GM19455 (cell line): ENCODE measurements around the gene GRID1.
"Not testable (repeated sequence)": the region's sequence is repeated elsewhere in the genome, so short reads cannot be mapped to it uniquely, and the experiment has no call there.

Source experiments
- ATAC-seq: cut with Tn5 transposase; IDR thresholded peaks from one replicate; pipeline ENCODE4 v1.9.1; 2021; ENCODE audit not compliant: unreplicated experiment

The GRID1 gene

GRCh38 chr10:86051586-86051985 lies 315.0 kb downstream of the GRID1 start:
- no peak for ATAC-seq

DNA sequence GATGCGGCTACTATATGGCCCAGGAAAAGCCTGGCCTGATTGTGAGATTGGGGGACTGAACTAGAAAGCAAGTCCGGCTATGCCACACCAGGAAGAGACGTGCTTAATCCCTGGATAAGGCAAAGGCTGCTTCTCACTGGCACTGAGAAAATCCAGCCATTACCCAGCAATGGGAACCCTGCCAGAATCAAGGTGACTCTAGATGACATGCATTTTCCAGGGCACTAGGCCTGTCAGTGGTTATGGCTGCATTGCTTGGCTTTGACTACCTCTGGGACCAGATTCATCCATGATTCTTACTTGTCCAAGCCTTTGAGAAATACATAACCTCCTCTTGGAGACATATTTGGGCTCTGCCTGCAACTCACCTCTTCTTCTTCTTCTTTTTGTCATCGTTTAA lies 317.2 kb downstream of the GRID1 start:
- no peak for ATAC-seq

DNA sequence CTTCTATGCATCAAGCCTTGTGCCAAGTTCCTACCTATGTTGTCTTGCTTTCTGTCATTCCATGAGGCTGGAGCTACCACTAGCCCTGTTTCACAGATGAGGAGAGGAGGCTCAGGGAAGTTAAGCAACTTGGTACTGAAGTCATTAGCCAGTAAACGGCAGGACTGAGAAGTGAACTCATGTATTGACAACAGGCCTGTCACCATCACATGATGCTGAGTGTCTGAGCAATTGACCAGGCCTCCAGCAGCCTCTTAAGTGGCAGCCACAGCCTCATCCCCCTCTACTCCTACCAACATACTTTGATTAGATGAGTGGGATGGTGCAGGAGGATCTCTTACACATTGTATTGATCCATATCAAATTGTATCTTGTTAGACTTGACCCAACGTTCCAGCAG lies 317.6 kb downstream of the GRID1 start:
- ATAC-seq = no peak

DNA sequence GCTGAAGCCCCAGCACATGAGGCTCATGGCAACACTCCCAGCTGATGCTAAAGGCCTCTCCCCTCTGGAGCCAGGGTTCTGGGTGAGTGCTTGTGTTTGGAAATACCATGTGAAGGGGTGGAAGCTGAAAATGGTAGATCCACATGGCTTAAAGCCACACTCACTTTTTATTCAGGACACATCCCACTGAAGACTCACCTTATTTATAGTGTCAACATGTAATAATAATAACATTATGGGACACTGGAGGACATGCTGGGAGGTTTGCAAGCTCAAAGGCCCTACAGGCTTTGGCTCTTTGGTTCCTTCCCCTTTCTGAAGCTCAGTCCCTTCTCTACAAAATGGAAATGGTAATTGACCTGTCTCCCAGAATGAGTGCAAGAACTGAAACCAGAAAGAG lies 318.0 kb downstream of the GRID1 start:
- no peak for ATAC-seq

DNA sequence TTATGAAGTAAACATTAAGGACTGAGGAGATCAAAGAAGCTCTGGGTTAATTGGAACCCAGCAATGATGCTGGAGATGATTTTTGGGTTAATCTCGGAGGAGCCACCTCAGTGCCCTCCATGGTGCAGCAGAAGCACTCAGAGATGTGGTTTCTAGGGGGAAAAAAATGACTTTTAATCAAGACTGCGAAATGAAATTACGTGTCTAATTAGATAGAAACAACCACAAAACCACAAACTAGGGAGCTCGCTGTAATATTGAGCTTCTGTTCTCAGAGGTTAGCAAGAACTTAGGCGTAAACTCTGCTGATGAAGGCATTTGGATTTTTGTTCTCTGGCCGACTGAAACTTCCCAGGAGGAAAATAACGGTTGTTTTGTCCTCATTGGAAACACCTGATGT lies 319.0 kb downstream of the GRID1 start:
- no peak for ATAC-seq

GRCh38 chr10:86046845-86047460 lies 319.6 kb downstream of the GRID1 start:
- no peak for ATAC-seq

GRCh38 chr10:86045896-86046295 lies 320.7 kb downstream of the GRID1 start:
- ATAC-seq = no peak

GRCh38 chr10:86044029-86044428 lies 322.6 kb downstream of the GRID1 start:
- no peak for ATAC-seq

- ATAC-seq = no peak
These were observed 323.4 kb downstream of the GRID1 start for GRCh38 chr10:86043236-86043635.

GRCh38 chr10:86042161-86042560 lies 324.4 kb downstream of the GRID1 start:
- ATAC-seq = no peak

- no peak for ATAC-seq
These were observed 325.5 kb downstream of the GRID1 start for GRCh38 chr10:86041116-86041515.

DNA sequence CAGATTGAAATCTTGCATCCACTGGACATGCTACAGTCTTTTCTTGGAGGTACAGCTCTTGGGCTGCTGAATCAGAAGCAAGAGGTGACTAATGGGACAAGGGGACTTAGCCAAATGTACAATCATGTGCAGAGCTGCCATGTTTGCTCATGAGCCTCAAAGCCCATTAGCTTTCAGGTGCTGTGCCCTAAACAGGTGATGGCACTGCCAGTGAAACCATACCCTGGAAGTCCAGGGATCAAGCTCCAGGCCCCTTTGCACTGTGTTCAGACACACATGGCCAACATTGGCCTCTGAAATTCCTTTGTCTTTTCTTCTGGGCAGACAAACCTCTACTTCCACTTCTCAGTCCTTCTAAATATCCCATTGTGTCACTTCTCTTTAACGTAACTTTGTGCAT lies 328.2 kb downstream of the GRID1 start:
- ATAC-seq = no peak

GRCh38 chr10:86037096-86037495 lies 329.5 kb downstream of the GRID1 start:
- no peak for ATAC-seq

GRCh38 chr10:86036544-86036831 lies 330.1 kb downstream of the GRID1 start:
- ATAC-seq = no peak

GRCh38 chr10:86035791-86036543 lies 330.6 kb downstream of the GRID1 start:
- ATAC-seq = no peak

DNA sequence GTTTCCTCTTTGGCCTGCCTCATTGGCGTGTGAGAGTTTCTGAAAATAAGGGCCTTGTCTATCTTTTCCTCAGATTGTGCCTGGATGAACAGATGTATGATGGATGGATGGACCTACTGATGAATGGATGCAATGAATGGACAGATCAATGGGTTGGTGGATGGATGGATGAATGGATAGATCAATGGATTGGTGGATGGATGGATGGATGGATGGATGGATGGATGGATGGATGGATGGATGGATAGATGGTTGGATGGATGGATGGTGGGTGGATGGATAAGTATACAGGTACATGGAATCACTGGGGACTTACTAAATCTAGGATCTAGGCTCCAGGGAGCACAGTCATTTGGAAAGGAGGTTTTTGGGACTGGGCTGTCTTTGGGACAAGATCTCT lies 331.9 kb downstream of the GRID1 start:
- ATAC-seq = no peak

- no peak for ATAC-seq
These were observed 333.0 kb downstream of the GRID1 start for GRCh38 chr10:86033581-86033980.

GRCh38 chr10:86032087-86032486 lies 334.5 kb downstream of the GRID1 start:
- ATAC-seq = not testable (repeated sequence)

- ATAC-seq = no peak
These were observed 336.3 kb downstream of the GRID1 start for GRCh38 chr10:86030312-86030711.

- no peak for ATAC-seq
These were observed 339.2 kb downstream of the GRID1 start for GRCh38 chr10:86027346-86027745.

DNA sequence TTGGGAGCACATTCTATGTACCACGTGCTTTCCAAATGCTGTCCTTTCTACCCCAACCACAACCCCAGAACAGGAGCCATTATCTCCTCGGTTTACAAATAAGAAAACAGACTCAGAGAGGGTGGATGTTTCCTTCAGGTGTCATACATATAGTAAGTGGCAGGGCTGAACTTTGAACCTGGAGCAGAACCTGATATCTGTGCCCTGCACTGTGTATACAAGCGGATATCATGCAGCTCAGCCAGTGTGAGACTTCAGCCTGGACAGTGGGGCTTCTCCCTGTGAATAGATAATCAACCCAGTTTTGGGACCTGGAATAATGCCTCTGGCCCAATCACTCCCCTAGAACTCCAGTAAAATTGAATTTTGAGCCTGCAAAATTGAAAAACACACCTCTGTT lies 341.1 kb downstream of the GRID1 start:
- no peak for ATAC-seq

DNA sequence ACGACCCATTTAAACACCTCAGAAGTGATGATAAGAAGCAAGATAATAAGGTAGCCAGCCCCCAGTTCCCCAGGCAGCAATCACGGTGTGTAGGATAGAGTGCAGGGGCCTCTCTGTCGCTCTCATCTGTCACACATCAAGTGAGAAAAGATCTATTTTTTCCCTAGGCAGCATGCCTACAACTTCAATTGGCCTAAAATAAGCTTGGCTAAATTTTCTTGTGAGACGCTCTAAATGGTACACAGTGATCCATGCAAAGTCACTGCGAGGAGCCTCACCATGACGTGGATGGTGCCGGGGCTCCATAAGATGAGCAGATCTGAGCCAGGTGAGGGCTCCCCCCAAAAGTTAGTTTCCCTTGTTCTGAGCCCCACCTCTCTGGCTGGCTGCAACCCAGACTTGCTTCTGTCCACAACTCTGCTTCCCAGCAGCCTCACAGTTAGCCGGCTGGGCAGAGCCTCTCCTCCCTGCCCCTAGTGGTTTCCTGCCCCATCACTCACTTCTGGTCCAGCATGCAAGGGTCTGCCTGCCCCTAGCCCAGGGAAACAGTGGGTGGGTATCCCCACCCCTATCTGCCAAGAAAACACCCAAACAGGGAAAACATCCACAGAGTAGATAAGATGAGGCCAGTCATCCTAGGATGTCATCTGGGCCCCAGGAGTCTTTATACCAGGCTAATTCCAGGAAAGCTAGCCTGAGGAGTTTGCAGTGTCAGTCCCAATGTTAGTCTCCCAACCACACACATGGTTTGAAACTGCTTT lies 342.1 kb downstream of the GRID1 start:
- ATAC-seq = no peak
